ENCODE results near the gene TMEM91.
A peak's percentile ranks its signal among the peaks of the same experiment; 100 is the strongest.
"Not testable (repeated sequence)": the region's sequence is repeated elsewhere in the genome, so short reads cannot be mapped to it uniquely, and the experiment has no call there.

TMEM91 gene

GRCh38 chr19:41398598-41398997 lies 22.3 kb downstream of the TMEM91 start:
- Histone ChIP-seq H3K36me3 (ENCODE audit: control insufficient read depth in 1 of 2, insufficient read depth in 2 of 2, low read length in 2 of 2) (peaks cover 3 to 8% of the 10 kb centered on the region in 2 donors), H3K4me3 (ENCODE audit: low read depth in 1 of 2, low read length in 2 of 2) (peak overlapping the region; percentile 95 to 99), H3K9me3 (ENCODE audit: control insufficient read depth in 1 of 2, low read length in 2 of 2) (no peaks in the 10 kb centered on the region), H3K27ac (ENCODE audit: low read depth, low read length) (no peak overlapping the region), H3K9ac (ENCODE audit: low read depth in 1 of 2, low read length in 2 of 2) (peak overlapping the region; percentile 89 to 95), H3K27me3 (ENCODE audit: control insufficient read depth in 1 of 2, insufficient read depth in 2 of 2, low read length in 2 of 2) (no peaks in the 10 kb centered on the region), H3K4me1 (ENCODE audit: control insufficient read depth in 1 of 2, insufficient read depth in 2 of 2, low read length in 2 of 2) (peaks cover 15 to 35% of the 10 kb centered on the region in 2 donors)

GRCh38 chr19:41399091-41399490 lies 22.8 kb downstream of the TMEM91 start:
- H3K27ac ChIP-seq (ENCODE audit: low read depth, low read length), result no peak overlapping the region
- no peaks in the 10 kb centered on the region for H3K27me3 ChIP-seq (ENCODE audit: control insufficient read depth in 1 of 2, insufficient read depth in 2 of 2, low read length in 2 of 2)
- H3K9ac ChIP-seq (ENCODE audit: low read depth in 1 of 2, low read length in 2 of 2), result peak overlapping the region in 1 of 2 donors; percentile 89
- peaks cover 15 to 35% of the 10 kb centered on the region in 2 donors for H3K4me1 ChIP-seq (ENCODE audit: control insufficient read depth in 1 of 2, insufficient read depth in 2 of 2, low read length in 2 of 2)
- no peaks in the 10 kb centered on the region for H3K9me3 ChIP-seq (ENCODE audit: control insufficient read depth in 1 of 2, low read length in 2 of 2)
- peaks cover 3 to 8% of the 10 kb centered on the region in 2 donors for H3K36me3 ChIP-seq (ENCODE audit: control insufficient read depth in 1 of 2, insufficient read depth in 2 of 2, low read length in 2 of 2)
- H3K4me3 ChIP-seq (ENCODE audit: low read depth in 1 of 2, low read length in 2 of 2), result peak overlapping the region; percentile 95 to 99

GRCh38 chr19:41399525-41399924 lies 23.2 kb downstream of the TMEM91 start:
- Histone ChIP-seq H3K4me3 (ENCODE audit: low read depth in 1 of 2, low read length in 2 of 2) (no peak overlapping the region), H3K4me1 (ENCODE audit: control insufficient read depth in 1 of 2, insufficient read depth in 2 of 2, low read length in 2 of 2) (peaks cover 15 to 35% of the 10 kb centered on the region in 2 donors), H3K36me3 (ENCODE audit: control insufficient read depth in 1 of 2, insufficient read depth in 2 of 2, low read length in 2 of 2) (peaks cover 3 to 8% of the 10 kb centered on the region in 2 donors), H3K9ac (ENCODE audit: low read depth in 1 of 2, low read length in 2 of 2) (no peak overlapping the region), H3K9me3 (ENCODE audit: control insufficient read depth in 1 of 2, low read length in 2 of 2) (no peaks in the 10 kb centered on the region), H3K27ac (ENCODE audit: low read depth, low read length) (no peak overlapping the region), H3K27me3 (ENCODE audit: control insufficient read depth in 1 of 2, insufficient read depth in 2 of 2, low read length in 2 of 2) (no peaks in the 10 kb centered on the region)

GRCh38 chr19:41401483-41401882 lies 25.1 kb downstream of the TMEM91 start:
- Histone ChIP-seq H3K4me1 (ENCODE audit: control insufficient read depth in 1 of 2, insufficient read depth in 2 of 2, low read length in 2 of 2) (peaks cover 12 to 25% of the 10 kb centered on the region in 2 donors), H3K27ac (ENCODE audit: low read depth, low read length) (no peak overlapping the region), H3K9ac (ENCODE audit: low read depth in 1 of 2, low read length in 2 of 2) (no peak overlapping the region), H3K36me3 (ENCODE audit: control insufficient read depth in 1 of 2, insufficient read depth in 2 of 2, low read length in 2 of 2) (peaks cover 3 to 10% of the 10 kb centered on the region in 2 donors), H3K9me3 (ENCODE audit: control insufficient read depth in 1 of 2, low read length in 2 of 2) (no peaks in the 10 kb centered on the region), H3K4me3 (ENCODE audit: low read depth in 1 of 2, low read length in 2 of 2) (no peak overlapping the region), H3K27me3 (ENCODE audit: control insufficient read depth in 1 of 2, insufficient read depth in 2 of 2, low read length in 2 of 2) (no peaks in the 10 kb centered on the region)

- Histone ChIP-seq H3K4me3 (ENCODE audit: low read depth in 1 of 2, low read length in 2 of 2) (no peak overlapping the region), H3K27ac (ENCODE audit: low read depth, low read length) (no peak overlapping the region), H3K36me3 (ENCODE audit: control insufficient read depth in 1 of 2, insufficient read depth in 2 of 2, low read length in 2 of 2) (peaks cover 3 to 10% of the 10 kb centered on the region in 2 donors), H3K27me3 (ENCODE audit: control insufficient read depth in 1 of 2, insufficient read depth in 2 of 2, low read length in 2 of 2) (no peaks in the 10 kb centered on the region), H3K9me3 (ENCODE audit: control insufficient read depth in 1 of 2, low read length in 2 of 2) (no peaks in the 10 kb centered on the region), H3K4me1 (ENCODE audit: control insufficient read depth in 1 of 2, insufficient read depth in 2 of 2, low read length in 2 of 2) (peaks cover 11 to 21% of the 10 kb centered on the region in 2 donors), H3K9ac (ENCODE audit: low read depth in 1 of 2, low read length in 2 of 2) (no peak overlapping the region)
These were observed 25.7 kb downstream of the TMEM91 start for GRCh38 chr19:41402010-41402409.

GRCh38 chr19:41403181-41403970 lies 27.0 kb downstream of the TMEM91 start:
- H3K27me3 ChIP-seq (ENCODE audit: control insufficient read depth in 1 of 2, insufficient read depth in 2 of 2, low read length in 2 of 2), result no peaks in the 10 kb centered on the region
- no peak overlapping the region for H3K27ac ChIP-seq (ENCODE audit: low read depth, low read length)
- no peak overlapping the region for H3K9ac ChIP-seq (ENCODE audit: low read depth in 1 of 2, low read length in 2 of 2)
- H3K4me3 ChIP-seq (ENCODE audit: low read depth in 1 of 2, low read length in 2 of 2), result no peak overlapping the region
- H3K9me3 ChIP-seq (ENCODE audit: control insufficient read depth in 1 of 2, low read length in 2 of 2), result no peaks in the 10 kb centered on the region
- peaks cover 11 to 15% of the 10 kb centered on the region in 2 donors for H3K4me1 ChIP-seq (ENCODE audit: control insufficient read depth in 1 of 2, insufficient read depth in 2 of 2, low read length in 2 of 2)
- peaks cover 3 to 10% of the 10 kb centered on the region in 2 donors for H3K36me3 ChIP-seq (ENCODE audit: control insufficient read depth in 1 of 2, insufficient read depth in 2 of 2, low read length in 2 of 2)

- peaks cover 8 to 13% of the 10 kb centered on the region in 2 donors for H3K36me3 ChIP-seq (ENCODE audit: control insufficient read depth in 1 of 2, insufficient read depth in 2 of 2, low read length in 2 of 2)
- H3K27ac ChIP-seq (ENCODE audit: low read depth, low read length), result no peak overlapping the region
- H3K4me1 ChIP-seq (ENCODE audit: control insufficient read depth in 1 of 2, insufficient read depth in 2 of 2, low read length in 2 of 2), result peaks cover 8 to 18% of the 10 kb centered on the region in 2 donors
These were observed 29.4 kb downstream of the TMEM91 start for GRCh38 chr19:41405776-41406175.

GRCh38 chr19:41407271-41407670 lies 30.9 kb downstream of the TMEM91 start:
- H3K36me3 ChIP-seq (ENCODE audit: control insufficient read depth in 1 of 2, insufficient read depth in 2 of 2, low read length in 2 of 2), result peaks cover 11 to 17% of the 10 kb centered on the region in 2 donors
- no peaks in the 10 kb centered on the region for H3K27me3 ChIP-seq (ENCODE audit: control insufficient read depth in 1 of 2, insufficient read depth in 2 of 2, low read length in 2 of 2)
- H3K9ac ChIP-seq (ENCODE audit: low read depth in 1 of 2, low read length in 2 of 2), result no peak overlapping the region
- no peak overlapping the region for H3K27ac ChIP-seq (ENCODE audit: low read depth, low read length)
- H3K4me3 ChIP-seq (ENCODE audit: low read depth in 1 of 2, low read length in 2 of 2), result no peak overlapping the region
- H3K4me1 ChIP-seq (ENCODE audit: control insufficient read depth in 1 of 2, insufficient read depth in 2 of 2, low read length in 2 of 2), result peaks cover 8 to 18% of the 10 kb centered on the region in 2 donors
- no peaks in the 10 kb centered on the region for H3K9me3 ChIP-seq (ENCODE audit: control insufficient read depth in 1 of 2, low read length in 2 of 2)

More at GRCh38 chr19:41405776-41406175, 29.4 kb downstream of the TMEM91 start:
- no peaks in the 10 kb centered on the region for H3K9me3 ChIP-seq (ENCODE audit: control insufficient read depth in 1 of 2, low read length in 2 of 2)
- no peak overlapping the region for H3K9ac ChIP-seq (ENCODE audit: low read depth in 1 of 2, low read length in 2 of 2)
- no peaks in the 10 kb centered on the region for H3K27me3 ChIP-seq (ENCODE audit: control insufficient read depth in 1 of 2, insufficient read depth in 2 of 2, low read length in 2 of 2)
- no peak overlapping the region for H3K4me3 ChIP-seq (ENCODE audit: low read depth in 1 of 2, low read length in 2 of 2)

GRCh38 chr19:41408256-41408655 lies 31.9 kb downstream of the TMEM91 start:
- Histone ChIP-seq H3K27ac (ENCODE audit: low read depth, low read length) (no peak overlapping the region), H3K4me1 (ENCODE audit: control insufficient read depth in 1 of 2, insufficient read depth in 2 of 2, low read length in 2 of 2) (peaks cover 8 to 14% of the 10 kb centered on the region in 2 donors), H3K9me3 (ENCODE audit: control insufficient read depth in 1 of 2, low read length in 2 of 2) (no peaks in the 10 kb centered on the region), H3K27me3 (ENCODE audit: control insufficient read depth in 1 of 2, insufficient read depth in 2 of 2, low read length in 2 of 2) (no peaks in the 10 kb centered on the region), H3K36me3 (ENCODE audit: control insufficient read depth in 1 of 2, insufficient read depth in 2 of 2, low read length in 2 of 2) (peaks cover 11 to 18% of the 10 kb centered on the region in 2 donors), H3K4me3 (ENCODE audit: low read depth in 1 of 2, low read length in 2 of 2) (no peak overlapping the region), H3K9ac (ENCODE audit: low read depth in 1 of 2, low read length in 2 of 2) (no peak overlapping the region)

GRCh38 chr19:41408846-41409245 lies 32.5 kb downstream of the TMEM91 start:
- not testable (repeated sequence) for H3K27me3 ChIP-seq (ENCODE audit: control insufficient read depth in 1 of 2, insufficient read depth in 2 of 2, low read length in 2 of 2); H3K4me3 ChIP-seq (ENCODE audit: low read depth in 1 of 2, low read length in 2 of 2); H3K27ac ChIP-seq (ENCODE audit: low read depth, low read length); H3K9me3 ChIP-seq (ENCODE audit: control insufficient read depth in 1 of 2, low read length in 2 of 2); H3K9ac ChIP-seq (ENCODE audit: low read depth in 1 of 2, low read length in 2 of 2)
- Histone ChIP-seq H3K36me3 (ENCODE audit: control insufficient read depth in 1 of 2, insufficient read depth in 2 of 2, low read length in 2 of 2) (peaks cover 8 to 24% of the 10 kb centered on the region in 2 donors), H3K4me1 (ENCODE audit: control insufficient read depth in 1 of 2, insufficient read depth in 2 of 2, low read length in 2 of 2) (peaks cover 8 to 11% of the 10 kb centered on the region in 2 donors)
